Activated naive CD8-positive, alpha-beta T cell treated with anti-CD3 and anti-CD28 coated beads, Interleukin-2, amount 10 ng/mL, durations not matched to agents 7 days and 5 days (primary cell): ENCODE measurements around the gene SKI. TPM values are rescaled to one million over a fixed set of nuclear protein-coding genes. Genes with fewer than 3 reads are reported as not detected.

Source experiments
- ATAC-seq: fragments of 150-1000 bp; cut with Tn5 transposase; one replicate; pipeline ENCODE4 v1.10.0; 2021; ENCODE audit warnings: low read depth, moderate library complexity
- POLR2A ChIA-PET: fragments of 350-600 bp; sonication (Branson Sonifier 250); formaldehyde crosslinking; loops from one replicate; lab custom pipeline; 2021; ENCODE audit warnings: antibody characterized with exemption; lab: Charles Lee
- DNase-seq: peaks from one replicate; pipeline ENCODE4 v3.0.0; 2021
- H3K27ac Mint-ChIP-seq: one replicate; pipeline ENCODE4 v1.8.0; 2022; ENCODE audit warnings: mild to moderate bottlenecking, mixed read lengths
- H3K27me3 Mint-ChIP-seq: one replicate; pipeline ENCODE4 v1.8.0; 2022; ENCODE audit warnings: mild to moderate bottlenecking, moderate library complexity, mixed read lengths
- H3K36me3 Mint-ChIP-seq: one replicate; pipeline ENCODE4 v1.8.0; 2021; ENCODE audit warnings: mild to moderate bottlenecking, mixed read lengths
- H3K4me1 Mint-ChIP-seq: one replicate; pipeline ENCODE4 v1.8.0; 2021; ENCODE audit warnings: mixed read lengths
- H3K4me3 Mint-ChIP-seq: one replicate; pipeline ENCODE4 v1.8.0; 2022; ENCODE audit warnings: mild to moderate bottlenecking, moderate library complexity, mixed read lengths
- H3K9me3 Mint-ChIP-seq: one replicate; pipeline ENCODE4 v1.8.0; 2021; ENCODE audit warnings: mixed read lengths
- total RNA-seq, 2 experiments: library from RNA; stranded (reverse); gene quantifications; one replicate each; pipeline ENCODE4 v1.2.3, GENCODE V29; 2021

Gene SKI
- total RNA-seq, 2 experiments from 2014 or later = 59.3 to 71.6 TPM

DNA sequence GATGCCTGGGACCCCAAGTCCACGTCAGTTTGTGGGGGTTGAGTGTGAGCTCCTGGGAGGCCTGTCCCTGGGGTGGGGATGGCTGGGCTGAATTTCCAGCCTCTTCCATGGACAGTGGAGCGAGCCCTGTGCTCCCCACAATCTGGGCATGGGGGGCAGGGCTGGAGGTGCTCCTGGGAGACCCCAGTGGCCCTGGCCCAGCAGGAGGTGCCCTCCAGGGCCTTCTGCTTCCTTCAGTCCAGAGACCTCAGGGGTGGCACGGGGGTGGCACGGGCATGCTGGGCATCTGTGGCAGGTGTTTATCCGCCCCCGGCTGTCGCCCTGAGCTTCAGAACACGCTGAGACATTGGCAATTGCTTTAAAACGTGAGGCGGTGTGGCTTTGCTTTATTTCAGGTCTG, 122.4 kb downstream of the SKI start:
- Mint-ChIP-seq H3K36me3 (no peaks in the 10 kb centered on the region), H3K4me3 (no peak overlapping the region), H3K9me3 (no peaks in the 10 kb centered on the region), H3K4me1 (no peaks in the 10 kb centered on the region), H3K27me3 (no peaks in the 10 kb centered on the region), H3K27ac (no peak overlapping the region)
- no peak for ATAC-seq
- POLR2A ChIA-PET = no interaction called here
- no peak for DNase-seq

DNA sequence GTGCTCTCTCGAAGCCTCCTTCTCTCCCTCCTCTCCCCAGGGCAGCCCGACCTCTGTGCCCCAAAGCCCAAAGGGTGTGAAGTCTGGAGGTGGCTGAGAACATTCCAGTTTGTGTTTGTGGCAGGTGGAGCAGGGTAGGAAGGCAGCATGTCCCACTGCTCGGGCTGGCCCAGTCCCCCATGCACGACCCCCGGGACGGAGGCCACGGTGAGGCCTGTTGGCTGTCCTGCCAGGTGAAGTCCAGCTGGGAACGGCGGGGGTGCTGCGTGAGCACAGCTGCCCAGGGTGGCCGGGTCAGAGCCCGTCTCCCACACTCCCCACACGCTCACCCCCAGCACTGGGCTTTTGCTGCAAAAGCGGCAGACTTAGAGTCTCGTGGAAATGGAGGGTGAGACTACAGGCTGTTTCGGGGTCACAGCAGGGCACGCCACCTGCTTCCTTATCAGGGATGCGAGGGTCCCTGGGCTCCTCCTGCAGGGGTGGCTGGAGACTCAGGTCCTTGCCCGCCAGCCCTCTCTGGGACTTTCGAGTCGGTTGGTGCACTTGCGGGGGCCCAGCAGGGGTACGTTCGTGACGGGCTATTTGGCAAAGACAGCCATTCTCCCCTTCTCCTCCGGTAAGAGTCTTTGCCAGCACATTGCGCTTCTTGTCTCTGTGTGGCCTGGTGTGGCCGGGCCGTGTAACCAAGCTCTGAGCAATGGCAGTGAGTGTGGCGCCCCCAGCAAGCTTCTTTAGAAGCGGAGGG, 123.0 kb downstream of the SKI start:
- no peaks in the 10 kb centered on the region for H3K36me3 Mint-ChIP-seq
- H3K27ac Mint-ChIP-seq = no peak overlapping the region
- no peak for DNase-seq

DNA sequence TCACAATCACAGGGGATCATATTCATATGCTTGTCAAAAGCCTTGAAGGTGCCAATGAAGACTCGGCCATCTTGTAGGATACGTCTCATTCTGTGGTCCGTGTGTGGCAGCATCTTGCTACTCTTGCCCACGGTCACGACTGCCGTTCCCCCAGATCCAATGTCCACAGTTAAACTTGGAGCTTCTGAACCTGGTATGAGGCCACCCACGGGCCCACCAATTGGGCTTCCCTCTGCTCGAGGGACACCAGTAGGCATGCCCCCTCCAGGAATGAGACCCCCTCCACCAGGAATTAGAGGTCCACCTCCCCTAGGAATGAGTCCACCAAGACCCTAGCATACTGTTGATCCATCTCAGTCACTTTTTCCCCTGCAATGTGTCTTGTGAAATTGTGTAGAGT, 123.6 kb downstream of the SKI start:
- no peaks in the 10 kb centered on the region for H3K9me3 Mint-ChIP-seq
- H3K4me3 Mint-ChIP-seq = no peak overlapping the region
- H3K27me3 Mint-ChIP-seq = no peaks in the 10 kb centered on the region
- no peak overlapping the region for H3K27ac Mint-ChIP-seq
- DNase-seq (no peak), ATAC-seq (no peak)
- no peaks in the 10 kb centered on the region for H3K4me1 Mint-ChIP-seq
- POLR2A ChIA-PET = no interaction called here
- H3K36me3 Mint-ChIP-seq = no peaks in the 10 kb centered on the region

More for the DNA sequence above, 123.0 kb downstream of the SKI start:
- no peak for ATAC-seq
- no peaks in the 10 kb centered on the region for H3K4me1 Mint-ChIP-seq
- H3K27me3 Mint-ChIP-seq = no peaks in the 10 kb centered on the region
- no peak overlapping the region for H3K4me3 Mint-ChIP-seq
- POLR2A ChIA-PET = no interaction called here
- no peaks in the 10 kb centered on the region for H3K9me3 Mint-ChIP-seq

DNA sequence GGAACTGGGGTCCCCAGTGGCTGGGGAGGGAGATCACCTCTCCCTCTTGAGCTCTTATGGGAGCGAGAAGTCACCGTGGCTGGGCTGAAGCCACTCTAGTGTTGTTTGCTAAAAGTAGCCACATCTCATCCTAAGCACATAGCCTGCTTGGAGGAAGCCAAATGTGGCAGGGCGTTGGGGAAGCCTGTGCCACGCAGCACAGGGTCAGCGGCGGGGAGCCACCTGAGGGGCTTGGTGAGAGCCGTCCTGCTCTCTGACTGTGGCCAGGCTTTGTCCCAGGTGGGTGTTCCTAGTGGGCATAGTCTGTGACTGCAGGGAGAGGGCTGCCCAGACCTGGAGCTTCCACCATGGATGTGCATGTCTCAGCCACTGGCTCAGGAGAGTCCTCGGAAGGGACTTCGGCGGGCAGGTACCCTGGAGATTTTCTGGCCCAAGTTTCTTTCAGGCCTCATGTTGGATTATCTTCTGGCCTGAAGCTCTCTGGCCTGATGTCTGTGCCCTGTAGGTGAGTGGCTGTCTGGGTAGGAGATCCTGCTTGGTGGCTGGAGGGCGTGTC, 124.3 kb downstream of the SKI start:
- ATAC-seq = no peak
- H3K27ac Mint-ChIP-seq = no peak overlapping the region
- no peaks in the 10 kb centered on the region for H3K27me3 Mint-ChIP-seq
- POLR2A ChIA-PET = no interaction called here
- H3K36me3 Mint-ChIP-seq = no peaks in the 10 kb centered on the region
- no peaks in the 10 kb centered on the region for H3K9me3 Mint-ChIP-seq
- no peak overlapping the region for H3K4me3 Mint-ChIP-seq
- no peaks in the 10 kb centered on the region for H3K4me1 Mint-ChIP-seq
- DNase-seq = no peak

DNA sequence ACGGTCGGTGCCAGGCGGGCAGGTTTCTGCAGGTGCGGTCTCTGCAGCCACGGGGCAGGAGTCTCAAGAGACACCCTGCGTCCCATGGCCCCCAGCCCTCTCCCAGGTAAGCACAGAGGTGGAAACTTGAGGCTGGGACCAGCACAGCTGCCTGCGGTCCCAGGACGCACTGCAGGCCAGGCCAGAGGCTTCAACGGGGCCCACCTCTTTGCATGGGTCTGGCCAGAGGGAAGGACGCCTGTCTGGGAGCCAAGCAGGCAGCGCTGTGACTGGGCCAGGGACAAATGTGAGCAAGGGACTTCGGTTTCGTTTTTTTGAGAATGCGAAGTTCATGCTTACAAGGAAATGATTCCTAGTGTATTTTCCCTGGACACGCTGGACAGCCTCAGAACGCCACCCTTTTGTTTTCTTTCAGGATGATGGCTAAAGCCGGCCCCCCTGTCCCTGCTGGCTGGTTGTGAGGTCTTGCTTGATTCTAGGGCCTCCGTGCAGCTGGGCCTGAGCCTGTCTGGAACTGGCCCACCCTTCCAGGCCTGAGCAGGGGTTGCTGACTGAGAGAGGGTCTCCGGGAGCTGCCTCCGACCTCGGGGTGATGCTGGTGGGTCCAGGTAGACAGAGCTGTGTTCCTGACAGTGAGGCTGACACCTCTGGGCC, 124.9 kb downstream of the SKI start:
- DNase-seq (no peak), ATAC-seq (no peak)
- H3K4me1 Mint-ChIP-seq = no peaks in the 10 kb centered on the region
- H3K4me3 Mint-ChIP-seq = no peak overlapping the region
- H3K36me3 Mint-ChIP-seq = no peaks in the 10 kb centered on the region
- POLR2A ChIA-PET = no interaction called here
- H3K27ac Mint-ChIP-seq = no peak overlapping the region
- H3K9me3 Mint-ChIP-seq = no peaks in the 10 kb centered on the region
- H3K27me3 Mint-ChIP-seq = no peaks in the 10 kb centered on the region

DNA sequence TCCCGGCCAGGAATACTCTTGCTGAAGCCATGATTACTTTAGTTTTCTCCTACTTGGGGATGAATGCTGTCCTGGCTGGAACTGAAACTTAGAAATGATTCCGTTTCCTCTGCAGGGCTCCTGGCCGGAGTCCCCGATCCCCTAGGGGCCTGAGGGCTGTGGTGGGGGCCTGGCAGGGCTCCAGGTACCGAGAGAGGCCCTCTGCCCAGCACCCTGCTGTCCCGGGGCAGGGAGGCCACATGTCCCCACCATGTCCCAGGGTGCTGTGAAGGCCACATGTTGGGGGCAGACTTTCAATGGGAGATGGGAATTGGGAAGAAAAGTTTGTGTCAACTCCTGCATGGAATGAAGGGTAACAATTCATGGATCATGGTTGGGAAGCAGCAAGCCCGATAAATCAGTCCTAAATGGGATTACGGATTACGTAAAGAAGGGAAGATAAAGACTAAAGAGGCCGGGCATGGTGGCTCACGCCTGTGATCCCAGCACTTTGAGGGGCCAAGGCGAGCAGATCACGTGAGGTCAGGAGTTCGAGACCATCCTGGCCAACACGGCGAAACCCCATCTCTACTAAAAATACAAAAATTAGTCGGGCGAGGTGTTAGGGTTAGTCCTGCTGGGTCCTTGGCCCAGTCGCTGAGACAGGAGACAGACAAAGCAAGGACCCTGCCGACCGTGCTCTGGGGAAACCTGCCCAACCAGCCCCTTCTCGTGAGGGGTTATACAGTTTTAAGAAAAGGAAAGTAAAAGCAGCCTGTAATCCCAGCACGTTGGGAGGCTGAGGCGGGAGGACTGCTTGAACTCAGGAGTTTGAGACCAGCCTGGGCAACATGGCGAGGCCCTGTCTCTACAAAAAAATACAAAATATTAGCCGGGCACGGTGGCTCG, 125.7 kb downstream of the SKI start:
- Mint-ChIP-seq H3K4me3 (no peak overlapping the region), H3K36me3 (no peaks in the 10 kb centered on the region), H3K9me3 (no peaks in the 10 kb centered on the region), H3K4me1 (no peaks in the 10 kb centered on the region), H3K27me3 (no peaks in the 10 kb centered on the region), H3K27ac (no peak overlapping the region)
- no peak for ATAC-seq
- no peak for DNase-seq
- POLR2A ChIA-PET = no interaction called here

DNA sequence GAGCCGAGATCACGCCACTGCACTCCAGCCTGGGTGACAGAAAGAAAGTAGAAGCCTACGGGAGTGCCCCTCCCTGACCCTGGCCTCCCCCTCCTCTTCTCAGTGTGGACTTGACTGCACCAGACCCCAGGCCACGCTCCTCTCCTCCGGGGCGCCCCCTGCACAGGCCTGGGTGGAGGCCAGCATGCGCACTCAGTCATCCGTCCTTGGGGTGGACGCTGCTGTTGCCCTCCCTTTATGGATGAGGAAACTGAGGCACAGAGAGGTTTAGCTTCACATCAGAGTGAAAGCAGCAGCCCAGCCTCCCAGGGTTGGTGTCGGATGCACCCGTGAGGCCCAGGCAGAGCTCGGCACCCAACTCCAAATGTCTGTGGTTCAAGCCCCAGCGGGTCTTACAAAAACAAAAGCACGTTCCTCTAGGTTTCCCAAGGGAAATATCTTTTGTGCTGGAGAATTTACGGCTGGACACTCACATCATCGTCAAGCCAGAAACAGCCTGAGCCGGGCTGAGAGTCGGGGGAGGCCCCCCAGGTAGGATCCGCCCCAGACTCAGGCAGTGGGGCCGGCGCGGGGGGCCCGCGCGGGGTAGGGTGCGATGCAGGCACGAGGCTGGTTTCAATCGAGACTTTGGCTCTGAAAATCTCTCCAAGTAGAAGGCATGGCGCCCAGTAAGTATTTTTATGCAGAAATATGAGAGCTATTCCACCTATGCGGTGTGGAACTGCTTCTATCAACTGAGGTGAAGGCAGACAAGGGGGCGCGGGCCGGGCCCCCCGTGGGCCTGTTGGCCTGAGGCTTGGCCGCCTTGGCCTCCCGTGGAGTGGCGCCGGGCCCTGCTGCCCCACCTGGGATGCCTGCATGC, 126.6 kb downstream of the SKI start:
- H3K27ac Mint-ChIP-seq = no peak overlapping the region
- H3K27me3 Mint-ChIP-seq = no peaks in the 10 kb centered on the region
- H3K4me1 Mint-ChIP-seq = no peaks in the 10 kb centered on the region
- no peak overlapping the region for H3K4me3 Mint-ChIP-seq
- POLR2A ChIA-PET = no interaction called here
- H3K9me3 Mint-ChIP-seq = no peaks in the 10 kb centered on the region
- H3K36me3 Mint-ChIP-seq = no peaks in the 10 kb centered on the region
- DNase-seq = no peak
- ATAC-seq = no peak

DNA sequence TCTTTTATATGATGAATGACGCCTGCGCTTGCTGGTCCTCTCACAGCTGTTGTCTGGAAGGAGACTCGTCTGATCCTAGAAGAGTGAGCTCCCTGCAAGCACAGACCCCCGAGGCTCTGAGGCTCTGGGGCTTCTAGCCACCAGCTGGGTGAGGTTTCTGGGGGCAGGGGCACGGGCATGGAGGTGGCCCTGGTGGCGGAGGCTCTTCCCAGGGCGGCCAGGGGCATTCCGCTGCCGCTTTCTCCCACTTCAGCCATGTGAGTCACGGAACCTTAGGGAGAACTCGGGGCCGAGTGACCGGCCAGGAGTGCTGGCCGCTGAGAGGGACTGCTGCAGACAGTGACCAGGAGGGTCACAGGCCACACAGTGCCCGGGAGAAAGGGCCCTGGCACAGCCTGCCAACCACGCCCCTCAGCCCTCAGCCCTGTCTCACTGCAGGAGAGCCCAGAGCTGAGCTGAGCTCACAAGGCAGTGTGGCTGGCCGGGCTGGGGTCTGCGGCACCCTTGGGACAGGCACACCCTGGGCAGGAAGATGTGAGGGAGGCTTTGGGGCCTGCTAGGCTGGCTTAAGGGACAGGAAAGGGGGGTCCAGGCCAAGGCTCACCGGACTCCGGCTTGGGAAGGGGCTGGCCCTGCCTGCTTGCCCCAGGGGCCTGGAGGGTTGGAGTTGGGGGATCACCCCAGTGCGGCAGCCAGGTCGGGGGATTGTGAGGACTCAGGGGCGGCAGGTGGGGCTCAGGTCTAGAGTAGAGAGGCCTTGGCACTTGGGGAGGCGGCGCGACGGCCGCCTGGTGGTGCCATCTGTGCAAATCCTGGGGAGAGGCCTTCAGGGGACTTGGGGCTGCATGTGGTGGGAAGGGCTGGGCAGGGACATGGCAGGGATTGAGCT, 127.5 kb downstream of the SKI start:
- Mint-ChIP-seq H3K4me1 (no peaks in the 10 kb centered on the region), H3K36me3 (no peaks in the 10 kb centered on the region), H3K27ac (no peak overlapping the region), H3K9me3 (no peaks in the 10 kb centered on the region), H3K4me3 (no peak overlapping the region), H3K27me3 (no peaks in the 10 kb centered on the region)
- DNase-seq (no peak), ATAC-seq (no peak)
- POLR2A ChIA-PET = no interaction called here

DNA sequence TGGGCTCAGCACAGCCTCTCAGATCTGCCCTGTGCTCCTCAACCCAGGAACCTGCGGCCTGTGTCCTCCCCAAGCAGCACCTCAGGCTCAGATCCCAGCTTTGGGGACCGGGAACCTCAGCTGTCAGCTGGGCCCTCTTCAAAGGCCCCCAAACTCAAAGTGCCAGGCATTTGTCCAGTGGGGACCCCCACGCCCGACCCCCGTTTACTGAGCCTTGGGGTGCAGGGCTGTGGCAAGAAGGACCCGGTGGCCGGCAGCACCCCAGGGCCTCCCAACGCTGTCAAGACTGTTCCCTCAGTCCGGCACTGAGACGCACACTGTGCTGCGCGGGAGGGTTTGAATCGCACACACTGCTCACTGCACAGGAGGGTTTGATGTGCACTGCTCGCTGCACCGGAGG, 128.3 kb downstream of the SKI start:
- no peak overlapping the region for H3K27ac Mint-ChIP-seq

DNA sequence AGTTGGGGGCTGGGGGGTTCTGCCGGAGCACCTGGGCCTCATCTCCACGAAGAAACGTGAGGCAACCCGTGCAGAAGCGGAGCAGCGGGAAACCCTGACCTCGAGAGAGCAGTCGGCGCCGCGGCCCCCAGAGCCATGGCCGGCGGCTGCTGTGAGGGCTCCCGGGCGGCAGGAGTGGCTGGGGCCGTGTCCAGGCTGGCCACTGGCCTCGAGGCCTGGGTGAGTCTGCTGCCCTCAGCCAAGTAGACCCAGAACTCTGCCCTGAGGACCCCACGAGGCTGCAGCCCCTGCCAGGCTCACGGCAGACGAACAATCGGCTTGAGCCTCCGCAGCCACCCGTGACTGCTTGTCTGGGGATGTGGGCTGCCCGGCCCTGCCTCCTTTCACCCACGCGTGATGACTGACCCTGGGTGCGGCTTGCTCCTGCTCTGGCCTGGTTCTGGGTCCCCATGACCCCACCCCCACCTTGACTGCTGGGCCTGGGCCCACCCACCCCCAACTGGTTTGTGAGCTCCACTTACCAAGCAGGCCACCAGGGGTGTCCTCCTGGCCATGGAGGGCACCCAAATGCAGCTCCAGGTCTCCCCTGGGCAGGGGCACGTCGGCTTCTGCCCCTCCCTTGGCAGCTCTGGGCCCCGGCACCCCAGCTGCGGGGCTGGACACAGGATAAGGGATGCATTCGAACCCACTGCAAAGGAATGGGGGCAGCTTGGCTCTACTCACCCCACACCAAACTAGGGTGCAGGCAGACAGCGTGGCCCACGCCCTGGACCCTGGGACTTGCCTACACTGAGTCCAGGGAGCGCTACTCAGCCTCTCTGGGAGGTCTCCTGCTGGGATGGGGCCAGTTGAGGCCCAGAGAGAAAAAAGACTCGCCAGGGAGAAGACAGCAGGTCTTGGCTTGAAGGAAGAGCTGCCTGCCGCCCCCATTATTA, 129.1 kb downstream of the SKI start:
- Mint-ChIP-seq H3K9me3 (no peaks in the 10 kb centered on the region), H3K4me1 (no peaks in the 10 kb centered on the region), H3K36me3 (no peaks in the 10 kb centered on the region), H3K27ac (no peak overlapping the region), H3K27me3 (no peaks in the 10 kb centered on the region), H3K4me3 (no peak overlapping the region)
- POLR2A ChIA-PET = no interaction called here
- DNase-seq (no peak), ATAC-seq (no peak)

More for the DNA sequence above, 128.3 kb downstream of the SKI start:
- H3K4me1 Mint-ChIP-seq = no peaks in the 10 kb centered on the region
- POLR2A ChIA-PET = no interaction called here
- H3K9me3 Mint-ChIP-seq = no peaks in the 10 kb centered on the region
- no peak for DNase-seq
- no peak for ATAC-seq
- H3K27me3 Mint-ChIP-seq = no peaks in the 10 kb centered on the region
- H3K4me3 Mint-ChIP-seq = no peak overlapping the region
- no peaks in the 10 kb centered on the region for H3K36me3 Mint-ChIP-seq

DNA sequence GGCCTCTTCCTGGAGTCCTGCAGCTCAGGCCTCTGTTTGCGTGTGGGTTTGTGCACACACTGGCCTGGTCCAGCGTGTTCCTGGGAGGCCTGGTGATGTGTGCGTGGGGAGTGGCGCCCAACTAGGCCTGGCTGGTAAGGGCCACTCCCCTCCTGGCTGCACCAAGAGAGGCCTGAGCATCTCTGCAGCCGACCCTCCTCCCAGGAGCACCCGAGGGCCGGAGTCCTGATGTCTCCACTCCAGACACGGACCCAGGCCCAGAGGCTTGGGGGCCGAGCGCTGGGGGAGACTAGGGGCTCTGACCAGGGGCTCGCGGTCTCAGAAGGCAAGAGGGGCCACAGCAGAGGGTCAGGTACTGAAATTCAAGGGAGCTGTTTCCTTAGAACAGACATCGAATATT, 130.0 kb downstream of the SKI start:
- POLR2A ChIA-PET = no interaction called here
- H3K27me3 Mint-ChIP-seq = peaks cover under 1% of the 10 kb centered on the region
- ATAC-seq (no peak), DNase-seq (no peak)
- no peak overlapping the region for H3K4me3 Mint-ChIP-seq
- no peaks in the 10 kb centered on the region for H3K36me3 Mint-ChIP-seq
- no peaks in the 10 kb centered on the region for H3K4me1 Mint-ChIP-seq
- no peaks in the 10 kb centered on the region for H3K9me3 Mint-ChIP-seq
- no peak overlapping the region for H3K27ac Mint-ChIP-seq
